ENCODE results near the gene PPIG.
"Not testable (repeated sequence)": the region's sequence is repeated elsewhere in the genome, so short reads cannot be mapped to it uniquely, and the experiment has no call there.

PPIG gene

DNA sequence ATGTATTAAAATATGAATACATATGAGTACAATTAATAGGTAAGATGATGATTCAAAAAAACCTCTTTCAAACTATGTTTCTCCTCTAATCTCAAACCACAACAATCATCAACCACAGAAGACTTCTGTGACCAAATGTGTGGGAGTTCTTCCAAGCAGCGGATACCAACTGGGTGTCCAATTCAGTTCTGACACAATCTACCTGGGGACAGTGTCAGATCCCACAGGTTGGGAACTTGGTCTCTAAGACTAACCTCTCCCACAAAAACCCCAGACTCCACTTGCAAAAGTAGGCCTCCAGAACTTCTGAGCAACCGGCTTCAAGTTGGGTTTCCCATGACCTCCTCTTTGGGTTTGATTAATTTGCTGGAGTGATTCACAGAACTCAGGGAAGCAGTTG is 37.4 kb upstream of the PPIG start:
- CTCF ChIA-PET = no interaction called here
- Histone ChIP-seq H3K27ac (ENCODE audit: extremely low read depth, low read depth, low read length) (no peak overlapping the region), H3K9me3 (ENCODE audit: control insufficient read depth, insufficient read depth, low read depth, low read length) (no peaks in the 10 kb centered on the region), H3K4me1 (ENCODE audit: control insufficient read depth, insufficient read depth, low read length) (no peaks in the 10 kb centered on the region), H3K4me3 (ENCODE audit: low read depth, low read length) (no peak overlapping the region), H3K36me3 (ENCODE audit: control insufficient read depth in 2 of 2, insufficient read depth in 1 of 2, low read length in 2 of 2) (peaks cover 16 to 52% of the 10 kb centered on the region in 2 experiments)
- POLR2A ChIA-PET = no interaction called here
- TF ChIP-seq ZNF701 (tag by site-specific recombination; IDR thresholded peaks at IDR 0.05) (no peak), HOXD13 (CRISPR knock-in tag; IDR thresholded peaks at IDR 0.05; ENCODE audit: borderline replicate concordance) (no peak), ZNF37A (tag by site-specific recombination; IDR thresholded peaks at IDR 0.05) (no peak), ZNF549 (tag by site-specific recombination; IDR thresholded peaks at IDR 0.05) (no peak), ZNF639 (tag by site-specific recombination; IDR thresholded peaks at IDR 0.05) (no peak), YY2 (tag by site-specific recombination; IDR thresholded peaks at IDR 0.05) (no peak), BCL11B (tag by site-specific recombination; IDR thresholded peaks at IDR 0.05; ENCODE audit: low read depth) (no peak)

DNA sequence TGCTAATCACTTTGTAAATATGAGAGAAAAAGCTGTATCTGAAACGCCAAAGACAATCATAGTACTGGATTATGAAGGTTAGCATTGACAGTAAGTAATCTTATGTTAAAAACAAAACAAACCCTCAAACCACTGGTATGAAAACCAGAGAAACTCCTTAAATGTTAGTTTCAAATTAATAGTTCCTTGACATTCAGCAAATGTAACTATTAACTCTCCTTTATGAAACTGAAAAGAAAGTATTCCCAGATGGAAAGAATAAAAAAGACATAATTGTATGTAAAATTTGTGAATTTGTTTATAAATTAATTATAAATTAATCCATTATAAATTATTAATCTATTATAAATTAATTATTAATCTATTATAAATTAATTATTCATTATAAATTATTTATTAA is 22.8 kb upstream of the PPIG start:
- Histone ChIP-seq H3K4me3 (ENCODE audit: low read depth, low read length) (no peak overlapping the region), H3K36me3 (ENCODE audit: control insufficient read depth in 2 of 2, insufficient read depth in 1 of 2, low read length in 2 of 2) (peaks cover 16 to 29% of the 10 kb centered on the region in 2 experiments; a peak in 2 of 3 replicates), H3K27ac (ENCODE audit: extremely low read depth, low read depth, low read length) (no peak overlapping the region), H3K4me1 (ENCODE audit: control insufficient read depth, insufficient read depth, low read length) (no peaks in the 10 kb centered on the region), H3K9me3 (ENCODE audit: control insufficient read depth, insufficient read depth, low read depth, low read length) (no peaks in the 10 kb centered on the region)
- CTCF ChIA-PET = interaction anchor here (0.6 kb wide), 1 partner anchor 203 kb away, joined by 6 read pairs; no protein-coding TSS in a partner anchor
- TF ChIP-seq ZBTB26 (tag by site-specific recombination; optimal IDR thresholded peaks at IDR 0.05) (no peak), ZNF248 (tag by site-specific recombination; IDR thresholded peaks at IDR 0.05) (no peak), PRDM4 (tag by site-specific recombination; IDR thresholded peaks at IDR 0.05) (no peak), ZNF140 (tag by site-specific recombination; IDR thresholded peaks at IDR 0.05) (no peak), ZNF664 (tag by site-specific recombination; IDR thresholded peaks at IDR 0.05) (no peak), HOXD13 (CRISPR knock-in tag; IDR thresholded peaks at IDR 0.05; ENCODE audit: borderline replicate concordance) (no peak), ZNF600 (tag by site-specific recombination; IDR thresholded peaks at IDR 0.05) (no peak), ZNF510 (tag by site-specific recombination; IDR thresholded peaks at IDR 0.05; ENCODE audit: insufficient replicate concordance) (no peak), ZNF561 (tag by site-specific recombination; IDR thresholded peaks at IDR 0.05; ENCODE audit: borderline replicate concordance) (no peak), INSM2 (tag by site-specific recombination; IDR thresholded peaks at IDR 0.05) (no peak), ZNF16 (tag by site-specific recombination; IDR thresholded peaks at IDR 0.05; ENCODE audit: low read depth) (no peak), ZNF670 (tag by site-specific recombination; IDR thresholded peaks at IDR 0.05; ENCODE audit: low read depth) (no peak), ZNF146 (tag by site-specific recombination; IDR thresholded peaks at IDR 0.05) (no peak), TSHZ1 (tag by site-specific recombination; IDR thresholded peaks at IDR 0.05; ENCODE audit: borderline replicate concordance) (no peak)
- TF ChIP-seq, protein P1, sequence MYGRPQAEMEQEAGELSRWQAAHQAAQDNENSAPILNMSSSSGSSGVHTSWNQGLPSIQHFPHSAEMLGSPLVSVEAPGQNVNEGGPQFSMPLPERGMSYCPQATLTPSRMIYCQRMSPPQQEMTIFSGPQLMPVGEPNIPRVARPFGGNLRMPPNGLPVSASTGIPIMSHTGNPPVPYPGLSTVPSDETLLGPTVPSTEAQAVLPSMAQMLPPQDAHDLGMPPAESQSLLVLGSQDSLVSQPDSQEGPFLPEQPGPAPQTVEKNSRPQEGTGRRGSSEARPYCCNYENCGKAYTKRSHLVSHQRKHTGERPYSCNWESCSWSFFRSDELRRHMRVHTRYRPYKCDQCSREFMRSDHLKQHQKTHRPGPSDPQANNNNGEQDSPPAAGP (tag by site-specific recombination; IDR thresholded peaks at IDR 0.05) = no peak
- POLR2A ChIA-PET = no interaction called here

GRCh38 chr2:169562084-169562483 is 22.1 kb upstream of the PPIG start:
- ChIA-PET POLR2A (interaction anchor here (1.0 kb wide), 1 partner anchor 8 kb away, joined by 4 read pairs; no protein-coding TSS in a partner anchor), CTCF (interaction anchor here (1.5 kb wide), 1 partner anchor 10 kb away, joined by 6 read pairs; no protein-coding TSS in a partner anchor)
- not testable (repeated sequence) for H3K9me3 ChIP-seq (ENCODE audit: control insufficient read depth, insufficient read depth, low read depth, low read length); H3K27ac ChIP-seq (ENCODE audit: extremely low read depth, low read depth, low read length); H3K4me3 ChIP-seq (ENCODE audit: low read depth, low read length); H3K4me1 ChIP-seq (ENCODE audit: control insufficient read depth, insufficient read depth, low read length)
- H3K36me3 ChIP-seq (ENCODE audit: control insufficient read depth in 2 of 2, insufficient read depth in 1 of 2, low read length in 2 of 2) = peaks cover 16 to 29% of the 10 kb centered on the region in 2 experiments; a peak in 2 of 3 replicates

Measured in HEK293 (cell line).